ENCODE measurements around the gene WBP4. TPM values are rescaled to one million over a fixed set of nuclear protein-coding genes. Genes with fewer than 3 reads are reported as not detected.

WBP4 gene
- polyA plus RNA-seq, 2 of the 4 experiments (the other 2 are of a cell fraction): 9.0 to 13.9 TPM

DNA sequence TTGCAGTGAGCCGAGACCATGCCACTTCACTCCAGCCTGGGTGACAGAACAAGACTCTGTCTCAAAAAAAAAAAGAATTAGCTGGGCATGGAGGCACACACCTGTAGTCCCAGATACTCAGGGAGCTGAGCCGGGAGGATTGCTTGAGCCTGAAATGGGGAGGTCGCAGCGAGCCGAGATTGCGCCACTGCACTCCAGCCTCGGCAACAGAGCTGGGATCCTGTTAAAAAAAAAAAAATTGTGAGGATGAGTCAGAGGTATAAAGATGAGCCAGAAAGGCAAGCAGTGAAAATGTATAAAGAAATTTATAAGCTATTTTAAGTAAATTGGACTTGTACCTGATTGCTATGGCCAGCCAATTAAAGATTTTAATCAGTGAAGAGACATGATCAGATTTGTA lies 50.1 kb downstream of the WBP4 start:
- FAIRE-seq (no peak), ATAC-seq (no peak), DNase-seq (ENCODE audit: low read depth in 1 of 2, low spot score in 1 of 2) (no peak)
- ChIA-PET POLR2A (no interaction called here), CTCF (no interaction called here)
- Histone ChIP-seq H3K4me2 (no peak overlapping the region), H3K4me1 (no peaks in the 10 kb centered on the region), H3K4me3 (no peak overlapping the region), H3K27ac (no peak overlapping the region), H3K9me3 (no peaks in the 10 kb centered on the region)
- TF ChIP-seq RCOR1 (IDR thresholded peaks at IDR 0.05; ENCODE audit: low read depth, low read length) (no peak), KDM5A (IDR thresholded peaks at IDR 0.05) (no peak), NPAS2 (CRISPR knock-in tag; IDR thresholded peaks at IDR 0.05; ENCODE audit: borderline replicate concordance) (no peak), ZFP36 (IDR thresholded peaks at IDR 0.05; ENCODE audit: borderline replicate concordance, partially characterized antibody) (no peak), MAFK (IDR thresholded peaks at IDR 0.05; ENCODE audit: partially characterized antibody) (no peak), CBX2 (IDR thresholded peaks at IDR 0.05; ENCODE audit: borderline replicate concordance, low read depth) (no peak), RFX5 (IDR thresholded peaks at IDR 0.05) (no peak), CTCF (IDR thresholded peaks at IDR 0.05) (no peak), ZC3H11A (IDR thresholded peaks at IDR 0.05) (no peak), NFE2L2 (conservative IDR thresholded peaks at IDR 0.05; ENCODE audit: low read length) (no peak), ESRRA (IDR thresholded peaks at IDR 0.05; ENCODE audit: borderline replicate concordance, low read length) (no peak), MAZ (IDR thresholded peaks at IDR 0.05; ENCODE audit: borderline replicate concordance, low read depth, low read length) (no peak)
- TF ChIP-seq, protein P1, sequence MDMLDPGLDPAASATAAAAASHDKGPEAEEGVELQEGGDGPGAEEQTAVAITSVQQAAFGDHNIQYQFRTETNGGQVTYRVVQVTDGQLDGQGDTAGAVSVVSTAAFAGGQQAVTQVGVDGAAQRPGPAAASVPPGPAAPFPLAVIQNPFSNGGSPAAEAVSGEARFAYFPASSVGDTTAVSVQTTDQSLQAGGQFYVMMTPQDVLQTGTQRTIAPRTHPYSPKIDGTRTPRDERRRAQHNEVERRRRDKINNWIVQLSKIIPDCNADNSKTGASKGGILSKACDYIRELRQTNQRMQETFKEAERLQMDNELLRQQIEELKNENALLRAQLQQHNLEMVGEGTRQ (IDR thresholded peaks at IDR 0.05): no peak
- TF ChIP-seq, protein P2, sequence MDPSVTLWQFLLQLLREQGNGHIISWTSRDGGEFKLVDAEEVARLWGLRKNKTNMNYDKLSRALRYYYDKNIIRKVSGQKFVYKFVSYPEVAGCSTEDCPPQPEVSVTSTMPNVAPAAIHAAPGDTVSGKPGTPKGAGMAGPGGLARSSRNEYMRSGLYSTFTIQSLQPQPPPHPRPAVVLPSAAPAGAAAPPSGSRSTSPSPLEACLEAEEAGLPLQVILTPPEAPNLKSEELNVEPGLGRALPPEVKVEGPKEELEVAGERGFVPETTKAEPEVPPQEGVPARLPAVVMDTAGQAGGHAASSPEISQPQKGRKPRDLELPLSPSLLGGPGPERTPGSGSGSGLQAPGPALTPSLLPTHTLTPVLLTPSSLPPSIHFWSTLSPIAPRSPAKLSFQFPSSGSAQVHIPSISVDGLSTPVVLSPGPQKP (IDR thresholded peaks at IDR 0.05; ENCODE audit: low read depth, low read length): no peak
- TF ChIP-seq, protein P3, sequence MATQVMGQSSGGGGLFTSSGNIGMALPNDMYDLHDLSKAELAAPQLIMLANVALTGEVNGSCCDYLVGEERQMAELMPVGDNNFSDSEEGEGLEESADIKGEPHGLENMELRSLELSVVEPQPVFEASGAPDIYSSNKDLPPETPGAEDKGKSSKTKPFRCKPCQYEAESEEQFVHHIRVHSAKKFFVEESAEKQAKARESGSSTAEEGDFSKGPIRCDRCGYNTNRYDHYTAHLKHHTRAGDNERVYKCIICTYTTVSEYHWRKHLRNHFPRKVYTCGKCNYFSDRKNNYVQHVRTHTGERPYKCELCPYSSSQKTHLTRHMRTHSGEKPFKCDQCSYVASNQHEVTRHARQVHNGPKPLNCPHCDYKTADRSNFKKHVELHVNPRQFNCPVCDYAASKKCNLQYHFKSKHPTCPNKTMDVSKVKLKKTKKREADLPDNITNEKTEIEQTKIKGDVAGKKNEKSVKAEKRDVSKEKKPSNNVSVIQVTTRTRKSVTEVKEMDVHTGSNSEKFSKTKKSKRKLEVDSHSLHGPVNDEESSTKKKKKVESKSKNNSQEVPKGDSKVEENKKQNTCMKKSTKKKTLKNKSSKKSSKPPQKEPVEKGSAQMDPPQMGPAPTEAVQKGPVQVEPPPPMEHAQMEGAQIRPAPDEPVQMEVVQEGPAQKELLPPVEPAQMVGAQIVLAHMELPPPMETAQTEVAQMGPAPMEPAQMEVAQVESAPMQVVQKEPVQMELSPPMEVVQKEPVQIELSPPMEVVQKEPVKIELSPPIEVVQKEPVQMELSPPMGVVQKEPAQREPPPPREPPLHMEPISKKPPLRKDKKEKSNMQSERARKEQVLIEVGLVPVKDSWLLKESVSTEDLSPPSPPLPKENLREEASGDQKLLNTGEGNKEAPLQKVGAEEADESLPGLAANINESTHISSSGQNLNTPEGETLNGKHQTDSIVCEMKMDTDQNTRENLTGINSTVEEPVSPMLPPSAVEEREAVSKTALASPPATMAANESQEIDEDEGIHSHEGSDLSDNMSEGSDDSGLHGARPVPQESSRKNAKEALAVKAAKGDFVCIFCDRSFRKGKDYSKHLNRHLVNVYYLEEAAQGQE (IDR thresholded peaks at IDR 0.05): no peak
- WGBS (ENCODE audit: missing lambda C conversion rate): 64% methylated on average over 7 of the region's 7 CpGs

- no peak overlapping the region for H3K4me3 ChIP-seq
- FAIRE-seq (no peak), ATAC-seq (no peak), DNase-seq (ENCODE audit: low read depth in 1 of 2, low spot score in 1 of 2) (no peak)
- H3K27ac ChIP-seq: no peak overlapping the region
- ChIA-PET CTCF (no interaction called here), POLR2A (no interaction called here)
- H3K9me3 ChIP-seq: no peaks in the 10 kb centered on the region
- 82% methylated on average over 4 of the region's 4 CpGs for WGBS (ENCODE audit: missing lambda C conversion rate)
- no peak overlapping the region for H3K4me2 ChIP-seq
- TF ChIP-seq CEBPB (IDR thresholded peaks at IDR 0.05) (no peak), NPAS2 (CRISPR knock-in tag; IDR thresholded peaks at IDR 0.05; ENCODE audit: borderline replicate concordance) (no peak), RCOR1 (IDR thresholded peaks at IDR 0.05; ENCODE audit: low read depth, low read length) (no peak), CHD2 (IDR thresholded peaks at IDR 0.05; ENCODE audit: low read length, partially characterized antibody) (no peak), ESRRA (IDR thresholded peaks at IDR 0.05; ENCODE audit: borderline replicate concordance, low read length) (no peak), HES2 (IDR thresholded peaks at IDR 0.05) (no peak), FOSL2 (IDR thresholded peaks at IDR 0.05) (no peak), FOSL2 (CRISPR knock-in tag; IDR thresholded peaks at IDR 0.05) (no peak), EHMT2 (IDR thresholded peaks at IDR 0.05; ENCODE audit: low read depth) (no peak)
- no peaks in the 10 kb centered on the region for H3K4me1 ChIP-seq
Observed at GRCh38 chr13:41117869-41118268, 56.6 kb downstream of the WBP4 start.

Data from A549 (cell line).